Tibial artery (tissue), 4 donors: Measurements from ENCODE around the gene CDK4.

Experiments
- DNase-seq, 2 donors: peaks; one replicate each; pipeline ENCODE4 v3.0.0-alpha.2; 2019
- H3K27ac ChIP-seq, 2 donors: fragments of 200-600 bp; sonication (generic) in 1 of 2; 1 replicate in 1 of 2; 2 replicates in 1 of 2; pipeline ENCODE4 v1.5.1; 2018 to 2019; ENCODE audit warnings: mild to moderate bottlenecking in 1 of 2
- H3K27me3 ChIP-seq, 2 donors: fragments of 200-600 bp; sonication (generic) in 1 of 2; one replicate each; pipeline versions ENCODE4 v1.5.1 to v1.6.0; 2016 to 2019
- H3K36me3 ChIP-seq, 3 donors: fragments of 200-600 bp; sonication (generic) in 2 of 3; one replicate each; pipeline ENCODE4 v1.5.1; 2016 to 2019; ENCODE audit warnings: mild to moderate bottlenecking in 2 of 3
- H3K4me1 ChIP-seq, 4 donors: fragments of 200-600 bp; sonication (generic) in 2 of 4; 1 replicate in 3 of 4; 2 replicates in 1 of 4; pipeline ENCODE4 v1.5.1; 2016 to 2019
- H3K4me3 ChIP-seq, 2 donors: fragments of 200-600 bp; sonication (generic) in 1 of 2; 1 replicate in 1 of 2; 2 replicates in 1 of 2; pipeline ENCODE4 v1.5.1; 2018 to 2019; ENCODE audit warnings: mild to moderate bottlenecking in 2 of 2
- H3K9me3 ChIP-seq, 3 donors: fragments of 200-600 bp; sonication (generic) in 1 of 3; one replicate each; pipeline ENCODE4 v1.5.1; 2016 to 2019
- CTCF ChIP-seq, 2 experiments: fragments of 200-600 bp in 1 of 2; fragments of 450-650 bp in 1 of 2; IDR thresholded peaks; one replicate each; pipeline ENCODE4 v1.5.1; 2017 to 2019; ENCODE audit warnings: antibody characterized with exemption in 2 of 2, mild to moderate bottlenecking in 1 of 2, moderate library complexity in 1 of 2
- intact Hi-C: fragments of 100-400 bp; cut with DNase I; formaldehyde crosslinking; loops from one replicate; pipeline ENCODE4 v1.15.0; 2023; ENCODE audit warnings: low total_unique reads

CDK4 gene

DNA sequence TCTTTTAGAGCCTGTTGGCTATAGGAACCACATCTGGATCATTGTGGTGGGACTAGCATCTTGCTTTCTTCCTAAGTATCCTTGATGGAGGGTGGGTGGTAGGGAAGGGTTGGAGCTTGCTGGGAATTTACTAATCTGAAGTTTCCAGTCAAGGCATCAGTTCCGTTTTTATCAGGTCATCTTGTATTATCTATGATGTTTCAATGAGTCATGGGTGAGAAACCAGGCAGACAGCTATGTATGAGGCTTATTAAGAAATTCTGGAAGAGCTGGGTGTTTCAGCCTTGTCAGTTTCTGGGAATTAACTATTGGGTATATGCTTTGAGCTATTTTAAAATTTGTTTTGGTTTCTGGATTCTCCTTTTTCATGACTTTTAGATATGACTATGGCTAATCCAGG, 41.8 kb upstream of the CDK4 start:
- intact Hi-C loops = no loop called here
- Histone ChIP-seq H3K27ac (no peak overlapping the region), H3K36me3 (peaks cover 44 to 87% (median 65%) of the 10 kb centered on the region in 3 donors), H3K27me3 (no peaks in the 10 kb centered on the region), H3K4me3 (no peak overlapping the region), H3K9me3 (no peaks in the 10 kb centered on the region), H3K4me1 (no peaks in the 10 kb centered on the region)
- no peak for TF ChIP-seq CTCF (IDR thresholded peaks at IDR 0.05)
- no peak for DNase-seq

DNA sequence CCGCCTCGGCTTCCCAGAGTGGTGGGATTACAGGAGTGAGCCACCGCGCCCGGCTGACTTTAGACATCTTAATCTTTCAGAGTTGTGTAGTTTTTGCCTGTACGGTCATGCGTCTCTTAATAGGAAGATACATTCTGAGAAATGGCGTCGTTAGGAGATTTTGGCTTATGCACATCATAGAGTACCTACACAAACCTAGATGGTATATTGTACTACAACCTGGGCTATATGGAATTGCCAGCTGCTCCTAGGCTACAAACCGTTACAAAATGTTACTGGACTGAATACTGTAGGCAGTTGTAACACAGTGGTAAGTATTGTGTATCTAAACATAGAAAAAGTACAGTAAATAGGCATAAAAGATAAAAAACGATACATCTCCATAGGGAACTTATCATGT, 31.8 kb upstream of the CDK4 start:
- Histone ChIP-seq H3K4me1 (peaks cover 0 to 18% (median 11%) of the 10 kb centered on the region in 4 donors), H3K36me3 (peaks cover 28 to 52% (median 38%) of the 10 kb centered on the region in 3 donors), H3K9me3 (no peaks in the 10 kb centered on the region), H3K4me3 (peak overlapping the region; percentile 76 to 89), H3K27ac (no peak overlapping the region), H3K27me3 (no peaks in the 10 kb centered on the region)
- TF ChIP-seq CTCF (IDR thresholded peaks at IDR 0.05) = no peak
- intact Hi-C loops = no loop called here
- DNase-seq = no peak

GRCh38 chr12:57783466-57783801, 31.3 kb upstream of the CDK4 start:
- Histone ChIP-seq H3K27me3 (no peaks in the 10 kb centered on the region), H3K36me3 (peaks cover 26 to 48% (median 34%) of the 10 kb centered on the region in 3 donors), H3K4me1 (peaks cover 0 to 18% (median 11%) of the 10 kb centered on the region in 4 donors), H3K9me3 (no peaks in the 10 kb centered on the region), H3K27ac (peak overlapping the region; percentile 68 to 75), H3K4me3 (peak overlapping the region; percentile 76 to 89)
- TF ChIP-seq CTCF (IDR thresholded peaks at IDR 0.05) = no peak
- intact Hi-C loops = no loop called here
- DNase-seq = no peak

- H3K4me1 ChIP-seq = peaks cover 0 to 18% (median 11%) of the 10 kb centered on the region in 4 donors
- intact Hi-C loops = no loop called here
- DNase-seq = peak; percentile 97
- peak within 1 kb of the TSS; percentile 76 to 89 for H3K4me3 ChIP-seq
- no peaks in the 10 kb centered on the region for H3K9me3 ChIP-seq
- H3K27me3 ChIP-seq = no peaks in the 10 kb centered on the region
- peak; percentile 91 to 94 for TF ChIP-seq CTCF (IDR thresholded peaks at IDR 0.05)
- peaks cover 22 to 44% (median 30%) of the 10 kb centered on the region in 3 donors for H3K36me3 ChIP-seq
- peak within 1 kb of the TSS; percentile 68 to 75 for H3K27ac ChIP-seq
These were observed 30.7 kb upstream of the CDK4 start, which contains the start of gene TSFM for GRCh38 chr12:57782608-57783465. Gene TSFM, plus strand, starts transcription at chr12:57782787. Its CDS starts 15 bp downstream, at chr12:57782802.

DNA sequence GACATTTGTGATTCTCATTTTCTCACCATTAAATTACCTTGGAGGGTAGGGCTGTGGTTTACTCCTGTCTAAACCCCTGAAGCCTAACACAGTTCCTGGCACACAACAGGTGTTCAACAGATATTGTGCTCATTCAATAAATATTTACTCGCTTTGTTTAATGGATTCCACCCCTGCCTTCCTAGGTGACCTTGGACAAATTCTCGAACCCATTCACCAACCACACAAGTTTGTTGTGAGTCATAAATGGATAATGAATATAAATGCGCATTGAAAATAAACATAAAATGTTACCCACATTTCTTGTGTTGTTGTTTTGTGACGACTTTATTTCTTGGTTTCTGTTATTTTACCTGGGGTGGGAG, 30.1 kb upstream of the CDK4 start:
- Histone ChIP-seq H3K27me3 (no peaks in the 10 kb centered on the region), H3K4me1 (peaks cover 0 to 18% (median 11%) of the 10 kb centered on the region in 4 donors), H3K4me3 (peak overlapping the region; percentile 76 to 89), H3K36me3 (peaks cover 22 to 39% (median 24%) of the 10 kb centered on the region in 3 donors), H3K9me3 (no peaks in the 10 kb centered on the region), H3K27ac (peak overlapping the region; percentile 68 to 75)
- TF ChIP-seq CTCF (IDR thresholded peaks at IDR 0.05) = no peak
- no peak for DNase-seq
- intact Hi-C loops = no loop called here
